Endothelial cell of umbilical vein (primary cell): Measurements from ENCODE around the gene LPP.

Experiments used
- EZH2 ChIP-seq: IDR thresholded peaks from 2 replicates; pipeline ENCODE4 v1.6.1; 2012; ENCODE audit warnings: borderline replicate concordance, low read depth, mild to moderate bottlenecking, moderate library complexity, low read length, inconsistent platforms; ENCODE audit not compliant: severe bottlenecking
- FOS ChIP-seq: IDR thresholded peaks from 2 replicates; pipeline ENCODE4 v1.6.1; 2011; ENCODE audit warnings: mild to moderate bottlenecking, low read length, moderate library complexity, borderline replicate concordance; ENCODE audit not compliant: insufficient read depth
- GATA2 ChIP-seq: IDR thresholded peaks from 2 replicates; pipeline ENCODE4 v1.7.0; 2011; ENCODE audit warnings: low read depth, mild to moderate bottlenecking, moderate library complexity, mixed read lengths, low read length; ENCODE audit not compliant: insufficient read length, insufficient read depth
- JUN ChIP-seq: IDR thresholded peaks from 2 replicates; pipeline ENCODE4 v1.6.1; 2011; ENCODE audit warnings: borderline replicate concordance, low read depth; ENCODE audit not compliant: insufficient read length, insufficient read depth
- POLR2A ChIP-seq: IDR thresholded peaks from 2 replicates; pipeline ENCODE4 v1.6.1; 2012; ENCODE audit warnings: low read depth, mild to moderate bottlenecking, control low read depth, low read length
- POLR2AphosphoS5 ChIP-seq: IDR thresholded peaks from 2 replicates; pipeline ENCODE4 v1.6.1; 2012; ENCODE audit warnings: low read depth, mild to moderate bottlenecking, control low read depth, low read length, moderate library complexity; ENCODE audit not compliant: insufficient read depth
- TF ChIP-seq, protein P1 (sequence below), 2 donors: IDR thresholded peaks; 1 replicate in 1 of 2; 2 replicates in 1 of 2; pipeline ENCODE4 v1.5.1; 2011; ENCODE audit warnings: low read length in 2 of 2, mild to moderate bottlenecking in 2 of 2, moderate library complexity in 2 of 2, control low read depth in 1 of 2, inconsistent platforms in 1 of 2, low read depth in 1 of 2; ENCODE audit not compliant: insufficient read depth in 1 of 2; ENCODE audit errors: extremely low read depth in 1 of 2
- TF ChIP-seq, protein P2 (sequence below): IDR thresholded peaks from 2 replicates; pipeline ENCODE4 v1.6.1; 2011; ENCODE audit not compliant: insufficient read depth, insufficient read length

DNA sequence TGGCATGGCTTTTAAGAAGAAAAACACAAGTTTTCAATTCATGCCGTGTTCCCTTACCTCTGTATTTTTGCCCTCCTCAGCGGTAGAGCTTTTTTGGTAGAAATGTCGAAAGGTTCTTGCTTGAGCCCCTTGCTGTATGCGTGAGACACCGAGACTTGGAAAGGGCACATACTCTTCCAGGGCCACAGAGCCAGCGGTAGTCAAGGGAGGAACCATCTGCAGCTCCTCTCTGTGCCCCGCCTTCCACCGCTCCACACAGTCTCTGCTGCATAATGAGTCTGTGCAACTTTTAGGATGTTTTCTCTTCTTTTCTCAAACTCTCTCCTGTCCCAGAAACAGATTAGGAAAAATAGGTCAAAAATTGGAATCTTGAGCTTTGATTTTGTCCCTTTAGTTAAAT, 77.5 kb downstream of the LPP start:
- TF ChIP-seq POLR2AphosphoS5 (no peak), EZH2 (no peak), POLR2A (no peak), FOS (no peak), JUN (no peak), GATA2 (no peak)
- TF ChIP-seq, protein P1, sequence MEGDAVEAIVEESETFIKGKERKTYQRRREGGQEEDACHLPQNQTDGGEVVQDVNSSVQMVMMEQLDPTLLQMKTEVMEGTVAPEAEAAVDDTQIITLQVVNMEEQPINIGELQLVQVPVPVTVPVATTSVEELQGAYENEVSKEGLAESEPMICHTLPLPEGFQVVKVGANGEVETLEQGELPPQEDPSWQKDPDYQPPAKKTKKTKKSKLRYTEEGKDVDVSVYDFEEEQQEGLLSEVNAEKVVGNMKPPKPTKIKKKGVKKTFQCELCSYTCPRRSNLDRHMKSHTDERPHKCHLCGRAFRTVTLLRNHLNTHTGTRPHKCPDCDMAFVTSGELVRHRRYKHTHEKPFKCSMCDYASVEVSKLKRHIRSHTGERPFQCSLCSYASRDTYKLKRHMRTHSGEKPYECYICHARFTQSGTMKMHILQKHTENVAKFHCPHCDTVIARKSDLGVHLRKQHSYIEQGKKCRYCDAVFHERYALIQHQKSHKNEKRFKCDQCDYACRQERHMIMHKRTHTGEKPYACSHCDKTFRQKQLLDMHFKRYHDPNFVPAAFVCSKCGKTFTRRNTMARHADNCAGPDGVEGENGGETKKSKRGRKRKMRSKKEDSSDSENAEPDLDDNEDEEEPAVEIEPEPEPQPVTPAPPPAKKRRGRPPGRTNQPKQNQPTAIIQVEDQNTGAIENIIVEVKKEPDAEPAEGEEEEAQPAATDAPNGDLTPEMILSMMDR (IDR thresholded peaks at IDR 0.05; ENCODE audit: extremely low read depth in 1 of 2, insufficient read depth in 1 of 2, low read depth in 1 of 2, low read length in 2 of 2): no peak
- TF ChIP-seq, protein P2, sequence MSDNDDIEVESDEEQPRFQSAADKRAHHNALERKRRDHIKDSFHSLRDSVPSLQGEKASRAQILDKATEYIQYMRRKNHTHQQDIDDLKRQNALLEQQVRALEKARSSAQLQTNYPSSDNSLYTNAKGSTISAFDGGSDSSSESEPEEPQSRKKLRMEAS: no peak
